Activated T-helper 2 cell treated with anti-CD3 and anti-CD28 coated beads, Interferon-gamma antibody, Interleukin-2, Interleukin-4, amounts not matched to agents 10 μg/mL and 5 μg/mL and 100 μg/mL, durations not matched to agents 14 hours and 24 hours and 36 hours (primary cell): Measurements from ENCODE around the gene STPG3. TPM values are rescaled to one million over a fixed set of nuclear protein-coding genes. Genes with fewer than 3 reads are reported as not detected.

Experiments
- DNase-seq: peaks from one replicate; pipeline ENCODE4 v3.0.0; 2021; ENCODE audit warnings: low spot score
- H3K27ac Mint-ChIP-seq: one replicate; pipeline ENCODE4 v1.8.0; 2021; ENCODE audit warnings: mixed read lengths
- H3K27me3 Mint-ChIP-seq: one replicate; pipeline ENCODE4 v1.8.0; 2021; ENCODE audit warnings: low read depth, mixed read lengths
- H3K36me3 Mint-ChIP-seq: one replicate; pipeline ENCODE4 v1.8.0; 2021; ENCODE audit warnings: low read depth, mixed read lengths
- H3K4me1 Mint-ChIP-seq: one replicate; pipeline ENCODE4 v1.8.0; 2021; ENCODE audit warnings: low read depth, mixed read lengths
- H3K4me3 Mint-ChIP-seq: one replicate; pipeline ENCODE4 v1.8.0; 2021; ENCODE audit warnings: low read depth, mild to moderate bottlenecking, moderate library complexity, mixed read lengths
- H3K9me3 Mint-ChIP-seq: one replicate; pipeline ENCODE4 v1.8.0; 2021; ENCODE audit warnings: mixed read lengths
- intact Hi-C: fragments of 100-400 bp; cut with micrococcal nuclease; formaldehyde crosslinking; loops from one replicate; pipeline ENCODE4 v1.15.1; 2023
- total RNA-seq: library from RNA; stranded (reverse); gene quantifications from 2 replicates; pipeline ENCODE4 v1.2.3, GENCODE V29; 2022

STPG3 gene
- total RNA-seq, 1 donor from 2014 or later: 0.48 TPM

GRCh38 chr9:137281345-137282116, 30.4 kb downstream of the STPG3 start:
- H3K4me1 Mint-ChIP-seq: peaks cover 8% of the 10 kb centered on the region
- intact Hi-C loops: no loop called here
- H3K27me3 Mint-ChIP-seq: no peaks in the 10 kb centered on the region
- peaks cover 10% of the 10 kb centered on the region for H3K36me3 Mint-ChIP-seq
- no peak overlapping the region for H3K27ac Mint-ChIP-seq
- no peak for DNase-seq
- no peaks in the 10 kb centered on the region for H3K9me3 Mint-ChIP-seq
- no peak overlapping the region for H3K4me3 Mint-ChIP-seq

GRCh38 chr9:137286975-137287383, 35.9 kb downstream of the STPG3 start:
- no peak overlapping the region for H3K27ac Mint-ChIP-seq
- intact Hi-C loops: no loop called here

GRCh38 chr9:137293094-137293481, 42.0 kb downstream of the STPG3 start:
- no peaks in the 10 kb centered on the region for H3K36me3 Mint-ChIP-seq
- no peaks in the 10 kb centered on the region for H3K9me3 Mint-ChIP-seq
- H3K4me3 Mint-ChIP-seq: no peak overlapping the region
- H3K27me3 Mint-ChIP-seq: peaks cover 24% of the 10 kb centered on the region
- DNase-seq: no peak
- no peak overlapping the region for H3K27ac Mint-ChIP-seq
- intact Hi-C loops: no loop called here
- peaks cover 1% of the 10 kb centered on the region for H3K4me1 Mint-ChIP-seq

More at GRCh38 chr9:137286975-137287383, 35.9 kb downstream of the STPG3 start:
- H3K4me3 Mint-ChIP-seq: no peak overlapping the region
- DNase-seq: no peak
- H3K9me3 Mint-ChIP-seq: no peaks in the 10 kb centered on the region
- peaks cover 3% of the 10 kb centered on the region for H3K4me1 Mint-ChIP-seq
- H3K27me3 Mint-ChIP-seq: no peaks in the 10 kb centered on the region
- H3K36me3 Mint-ChIP-seq: peaks cover 8% of the 10 kb centered on the region

GRCh38 chr9:137293482-137294090, 42.5 kb downstream of the STPG3 start:
- Mint-ChIP-seq H3K4me3 (no peak overlapping the region), H3K27ac (no peak overlapping the region), H3K36me3 (no peaks in the 10 kb centered on the region), H3K9me3 (no peaks in the 10 kb centered on the region), H3K4me1 (peaks cover 1% of the 10 kb centered on the region), H3K27me3 (peaks cover 26% of the 10 kb centered on the region)
- intact Hi-C loops: loop anchor here (2.0 kb wide), 1 partner anchor 113 kb away; no protein-coding TSS in a partner anchor
- DNase-seq: no peak

- Mint-ChIP-seq H3K4me3 (peak overlapping the region; percentile 45), H3K36me3 (no peaks in the 10 kb centered on the region), H3K27me3 (peaks cover 29% of the 10 kb centered on the region), H3K9me3 (no peaks in the 10 kb centered on the region), H3K4me1 (peaks cover 1% of the 10 kb centered on the region), H3K27ac (no peak overlapping the region)
- DNase-seq: no peak
- intact Hi-C loops: loop anchor here (2.0 kb wide), 1 partner anchor 113 kb away; no protein-coding TSS in a partner anchor
Measured at GRCh38 chr9:137294091-137294680, 43.1 kb downstream of the STPG3 start.

- peak overlapping the region; percentile 45 for H3K4me3 Mint-ChIP-seq
- intact Hi-C loops: loop anchor here (2.0 kb wide), 1 partner anchor 112 kb away; no protein-coding TSS in a partner anchor
- no peak for DNase-seq
- H3K36me3 Mint-ChIP-seq: no peaks in the 10 kb centered on the region
- no peaks in the 10 kb centered on the region for H3K9me3 Mint-ChIP-seq
- peaks cover 31% of the 10 kb centered on the region for H3K27me3 Mint-ChIP-seq
- no peak overlapping the region for H3K27ac Mint-ChIP-seq
- peaks cover 2% of the 10 kb centered on the region for H3K4me1 Mint-ChIP-seq
Measured at GRCh38 chr9:137294681-137295237, 43.7 kb downstream of the STPG3 start.

- DNase-seq: peak; percentile 43
- Mint-ChIP-seq H3K4me1 (peaks cover 5% of the 10 kb centered on the region), H3K27ac (no peak overlapping the region), H3K27me3 (peaks cover 34% of the 10 kb centered on the region), H3K36me3 (no peaks in the 10 kb centered on the region), H3K9me3 (no peaks in the 10 kb centered on the region), H3K4me3 (no peak overlapping the region)
- intact Hi-C loops: loop anchor here (2.0 kb wide), 1 partner anchor 111 kb away; no protein-coding TSS in a partner anchor
Measured at GRCh38 chr9:137295238-137295811, 44.2 kb downstream of the STPG3 start.

- no peak for DNase-seq
- Mint-ChIP-seq H3K36me3 (no peaks in the 10 kb centered on the region), H3K27me3 (peaks cover 37% of the 10 kb centered on the region), H3K4me1 (peaks cover 5% of the 10 kb centered on the region), H3K4me3 (peak overlapping the region; percentile 67), H3K9me3 (no peaks in the 10 kb centered on the region), H3K27ac (no peak overlapping the region)
- intact Hi-C loops: loop anchor here (2.0 kb wide), 1 partner anchor 111 kb away; no protein-coding TSS in a partner anchor
Measured at GRCh38 chr9:137295849-137296669, 45.0 kb downstream of the STPG3 start.

- DNase-seq: no peak
- H3K4me3 Mint-ChIP-seq: peak overlapping the region; percentile 67
- intact Hi-C loops: no loop called here
- H3K36me3 Mint-ChIP-seq: no peaks in the 10 kb centered on the region
- H3K9me3 Mint-ChIP-seq: no peaks in the 10 kb centered on the region
- peak overlapping the region; percentile 57 for H3K27ac Mint-ChIP-seq
- peaks cover 37% of the 10 kb centered on the region for H3K27me3 Mint-ChIP-seq
- peaks cover 5% of the 10 kb centered on the region for H3K4me1 Mint-ChIP-seq
Measured at GRCh38 chr9:137296670-137297664, 45.9 kb downstream of the STPG3 start.

- Mint-ChIP-seq H3K36me3 (no peaks in the 10 kb centered on the region), H3K4me1 (peaks cover 5% of the 10 kb centered on the region), H3K27ac (no peak overlapping the region), H3K27me3 (peaks cover 37% of the 10 kb centered on the region), H3K4me3 (no peak overlapping the region), H3K9me3 (no peaks in the 10 kb centered on the region)
- intact Hi-C loops: no loop called here
- no peak for DNase-seq
Measured at GRCh38 chr9:137297966-137298365, 46.9 kb downstream of the STPG3 start.
